Prostate gland (tissue), 2 donors: Measurements from ENCODE around the gene C1QTNF1.

ENCODE experiments used
- CTCF ChIP-seq, 4 experiments: fragments of 200-600 bp in 2 of 4; fragments of 450-650 bp in 2 of 4; sonication (generic) in 2 of 4; IDR thresholded peaks; 1 replicate in 3 of 4; 2 replicates in 1 of 4; pipeline ENCODE4 v1.5.1; 2016 to 2019; ENCODE audit warnings: antibody characterized with exemption in 4 of 4, mild to moderate bottlenecking in 2 of 4, moderate library complexity in 2 of 4
- POLR2A ChIP-seq: fragments of 450-650 bp; IDR thresholded peaks from one replicate; pipeline ENCODE4 v1.6.1; 2016; ENCODE audit warnings: antibody characterized with exemption, mild to moderate bottlenecking

- TF ChIP-seq CTCF (IDR thresholded peaks at IDR 0.05) (no peak), POLR2A (no peak)
Measured at GRCh38 chr17:78993981-78994671, 29.8 kb upstream of the C1QTNF1 start.
